Right lobe of liver (tissue), 6 donors: ENCODE measurements around the gene INPP5A. TPM values are rescaled to one million over a fixed set of nuclear protein-coding genes. Genes with fewer than 3 reads are reported as not detected.

Experiments used
- ATAC-seq, 4 donors: fragments of 200-7000 bp; cut with Tn5 transposase; one replicate each; pipeline ENCODE4 v1.9.1; 2020; ENCODE audit warnings: mild to moderate bottlenecking in 4 of 4, moderate library complexity in 4 of 4
- DNase-seq, 3 donors: peaks; one replicate each; pipeline ENCODE4 v3.0.0-alpha.2; 2020
- H3K27ac ChIP-seq, 3 donors: fragments of 200-600 bp; one replicate each; pipeline ENCODE4 v1.8.0; 2022
- H3K27me3 ChIP-seq, 2 donors: fragments of 200-600 bp; one replicate each; pipeline ENCODE4 v1.8.0; 2022
- H3K36me3 ChIP-seq, 4 donors: fragments of 200-600 bp; sonication (generic) in 1 of 4; one replicate each; pipeline versions ENCODE4 v1.5.1 to v1.8.0; 2017 to 2022; ENCODE audit warnings: control low read depth in 1 of 4
- H3K4me1 ChIP-seq, 4 donors: fragments of 200-600 bp; sonication (generic) in 1 of 4; one replicate each; pipeline versions ENCODE4 v1.5.1 to v1.8.0; 2017 to 2022; ENCODE audit warnings: control low read depth in 1 of 4
- H3K4me3 ChIP-seq, 3 donors: fragments of 200-600 bp; one replicate each; pipeline ENCODE4 v1.8.0; 2022
- H3K9me3 ChIP-seq, 4 donors: fragments of 200-600 bp; sonication (generic) in 1 of 4; one replicate each; pipeline versions ENCODE4 v1.5.1 to v1.8.0; 2017 to 2022; ENCODE audit warnings: control low read depth in 1 of 4
- POLR2A ChIP-seq: fragments of 450-650 bp; IDR thresholded peaks from one replicate; pipeline ENCODE4 v1.6.1; 2017; ENCODE audit warnings: antibody characterized with exemption, mild to moderate bottlenecking
- WGBS: methylation state at CpG from one replicate; pipeline ENCODE4 v1.1.6; 2018; ENCODE audit warnings: low coverage, low lambda C conversion rate; ENCODE audit not compliant: insufficient coverage; ENCODE audit errors: missing lambda C conversion rate; 5-methylcytosine and 5-hydroxymethylcytosine counted together
- intact Hi-C, 2 donors: fragments of 100-400 bp; cut with DNase I; formaldehyde crosslinking; loops; one replicate each; pipeline versions ENCODE4 v1.11.2 to v1.14.1; 2022
- total RNA-seq, 6 experiments: library from RNA; depleted of rRNA in 2 of 6; stranded (reverse); fragments of >200 nt in 2 of 6; fragmentation: NEBNext Ultra II Directional in 3 of 6; extraction: Animal tissue kit (Norgen Biotek cat#: 25700) in 3 of 6; gene quantifications; one replicate each; pipeline versions ENCODE4 v1.1.0 to v1.2.4, GENCODE V29; 2016 to 2023
- TF ChIP-seq, protein P1 (sequence below), 4 donors: fragments of 200-600 bp in 3 of 4; fragments of 450-650 bp in 1 of 4; IDR thresholded peaks; one replicate each; pipeline versions ENCODE4 v1.5.1 to v1.8.0; 2016 to 2022; ENCODE audit warnings: antibody characterized with exemption in 4 of 4, mild to moderate bottlenecking in 2 of 4
- donor health status: DM: no; HTN: yes; CAD: no.
- donor health status: DM: no; HTN: no; CAD: no.
- donor health status: DM: no; HTN: no; CAD: no.
- donor health status: DM: no; HTN: yes; CAD: no.
- donor health status: DM: no; HTN: yes; CAD: no.

Gene INPP5A
- total RNA-seq, 6 experiments from 2014 or later: 12.5 to 24.6 (median 16.9) TPM

DNA sequence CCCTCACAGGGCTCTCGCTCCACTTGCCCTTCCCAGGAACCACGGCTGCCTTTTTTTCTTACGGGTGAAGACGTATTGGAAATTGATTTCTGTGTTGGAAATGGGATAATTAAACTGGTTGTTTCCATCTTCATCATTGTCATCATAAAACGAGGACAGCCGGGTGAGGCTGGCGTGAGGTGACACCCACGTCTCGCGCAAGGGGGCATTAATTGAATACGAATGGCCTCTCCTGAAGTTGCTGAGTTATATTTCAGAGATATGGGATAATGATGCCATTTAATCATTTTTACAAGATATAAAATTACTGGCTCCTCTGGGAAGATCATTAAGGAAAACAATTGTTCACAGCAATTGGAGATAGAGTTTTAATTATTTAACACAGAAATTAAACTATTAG lies 266.7 kb downstream of the INPP5A start:
- 82% methylated on average over 11 of the region's 11 CpGs for WGBS
- no peak for TF ChIP-seq POLR2A
- TF ChIP-seq, protein P1, sequence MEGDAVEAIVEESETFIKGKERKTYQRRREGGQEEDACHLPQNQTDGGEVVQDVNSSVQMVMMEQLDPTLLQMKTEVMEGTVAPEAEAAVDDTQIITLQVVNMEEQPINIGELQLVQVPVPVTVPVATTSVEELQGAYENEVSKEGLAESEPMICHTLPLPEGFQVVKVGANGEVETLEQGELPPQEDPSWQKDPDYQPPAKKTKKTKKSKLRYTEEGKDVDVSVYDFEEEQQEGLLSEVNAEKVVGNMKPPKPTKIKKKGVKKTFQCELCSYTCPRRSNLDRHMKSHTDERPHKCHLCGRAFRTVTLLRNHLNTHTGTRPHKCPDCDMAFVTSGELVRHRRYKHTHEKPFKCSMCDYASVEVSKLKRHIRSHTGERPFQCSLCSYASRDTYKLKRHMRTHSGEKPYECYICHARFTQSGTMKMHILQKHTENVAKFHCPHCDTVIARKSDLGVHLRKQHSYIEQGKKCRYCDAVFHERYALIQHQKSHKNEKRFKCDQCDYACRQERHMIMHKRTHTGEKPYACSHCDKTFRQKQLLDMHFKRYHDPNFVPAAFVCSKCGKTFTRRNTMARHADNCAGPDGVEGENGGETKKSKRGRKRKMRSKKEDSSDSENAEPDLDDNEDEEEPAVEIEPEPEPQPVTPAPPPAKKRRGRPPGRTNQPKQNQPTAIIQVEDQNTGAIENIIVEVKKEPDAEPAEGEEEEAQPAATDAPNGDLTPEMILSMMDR (IDR thresholded peaks at IDR 0.05): no peak
- Histone ChIP-seq H3K36me3 (no peaks in the 10 kb centered on the region), H3K4me1 (no peaks in the 10 kb centered on the region), H3K27me3 (no peaks in the 10 kb centered on the region), H3K27ac (no peak overlapping the region), H3K4me3 (no peak overlapping the region), H3K9me3 (no peaks in the 10 kb centered on the region)
- DNase-seq (no peak), ATAC-seq (no peak)
- intact Hi-C loops: no loop called here

GRCh38 chr10:132804785-132805426 lies 267.3 kb downstream of the INPP5A start:
- H3K27me3 ChIP-seq: no peaks in the 10 kb centered on the region
- 57% methylated on average over 15 of the region's 23 CpGs for WGBS
- intact Hi-C loops: no loop called here
- H3K4me1 ChIP-seq: no peaks in the 10 kb centered on the region
- DNase-seq (peak in 1 of 3 donors; percentile 45), ATAC-seq (peak in 1 of 4 donors; percentile 10)
- H3K36me3 ChIP-seq: no peaks in the 10 kb centered on the region
- no peaks in the 10 kb centered on the region for H3K9me3 ChIP-seq
- H3K27ac ChIP-seq: no peak overlapping the region
- no peak for TF ChIP-seq POLR2A
- TF ChIP-seq, protein P1 (IDR thresholded peaks at IDR 0.05): no peak
- no peak overlapping the region for H3K4me3 ChIP-seq

- Histone ChIP-seq H3K9me3 (no peaks in the 10 kb centered on the region), H3K4me3 (no peak overlapping the region), H3K4me1 (no peaks in the 10 kb centered on the region), H3K27ac (no peak overlapping the region), H3K27me3 (no peaks in the 10 kb centered on the region), H3K36me3 (no peaks in the 10 kb centered on the region)
- no peak for ATAC-seq
- peak in 1 of 3 donors; percentile 27 for DNase-seq
- TF ChIP-seq, protein P1 (IDR thresholded peaks at IDR 0.05): no peak
- no peak for TF ChIP-seq POLR2A
- WGBS: no CpG with 5 or more reads among the region's 21 CpGs
- intact Hi-C loops: no loop called here
Measured at GRCh38 chr10:132805599-132805998, 268.0 kb downstream of the INPP5A start.

DNA sequence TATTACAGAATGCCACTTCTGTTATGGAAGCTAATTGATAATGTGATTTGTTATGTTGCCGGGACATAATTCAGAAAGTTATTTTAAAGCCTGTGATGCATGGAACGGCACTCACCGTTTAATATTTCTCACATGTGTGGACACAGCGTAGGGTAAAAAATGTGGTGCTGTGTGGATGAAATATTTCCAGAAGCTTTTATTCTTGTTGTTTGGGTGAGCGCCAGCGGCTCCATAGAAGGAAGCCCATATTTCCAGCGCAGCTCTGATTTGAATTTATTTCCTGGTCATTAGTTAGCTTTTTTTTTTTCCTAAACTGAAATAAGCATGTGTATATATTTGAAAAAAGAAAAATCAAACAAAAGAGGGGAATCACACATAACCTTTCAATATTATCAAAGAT lies 268.5 kb downstream of the INPP5A start:
- ATAC-seq: no peak
- intact Hi-C loops: no loop called here
- H3K27ac ChIP-seq: no peak overlapping the region
- no peaks in the 10 kb centered on the region for H3K9me3 ChIP-seq
- no peak overlapping the region for H3K4me3 ChIP-seq
- no peaks in the 10 kb centered on the region for H3K36me3 ChIP-seq
- TF ChIP-seq, protein P1 (IDR thresholded peaks at IDR 0.05): no peak
- TF ChIP-seq POLR2A: no peak
- H3K4me1 ChIP-seq: no peaks in the 10 kb centered on the region
- H3K27me3 ChIP-seq: no peaks in the 10 kb centered on the region
- peak in 1 of 3 donors; percentile 0 for DNase-seq
- WGBS: 67% methylated on average over 7 of the region's 7 CpGs
